GM18873 (cell line): ENCODE measurements around the gene TMEM222.

ENCODE experiments used
- ATAC-seq: cut with Tn5 transposase; IDR thresholded peaks from one replicate; pipeline ENCODE4 v1.9.1; 2021; ENCODE audit warnings: mild to moderate bottlenecking, moderate library complexity, moderate number of reproducible peaks; ENCODE audit not compliant: unreplicated experiment, low FRiP score

The TMEM222 gene

DNA sequence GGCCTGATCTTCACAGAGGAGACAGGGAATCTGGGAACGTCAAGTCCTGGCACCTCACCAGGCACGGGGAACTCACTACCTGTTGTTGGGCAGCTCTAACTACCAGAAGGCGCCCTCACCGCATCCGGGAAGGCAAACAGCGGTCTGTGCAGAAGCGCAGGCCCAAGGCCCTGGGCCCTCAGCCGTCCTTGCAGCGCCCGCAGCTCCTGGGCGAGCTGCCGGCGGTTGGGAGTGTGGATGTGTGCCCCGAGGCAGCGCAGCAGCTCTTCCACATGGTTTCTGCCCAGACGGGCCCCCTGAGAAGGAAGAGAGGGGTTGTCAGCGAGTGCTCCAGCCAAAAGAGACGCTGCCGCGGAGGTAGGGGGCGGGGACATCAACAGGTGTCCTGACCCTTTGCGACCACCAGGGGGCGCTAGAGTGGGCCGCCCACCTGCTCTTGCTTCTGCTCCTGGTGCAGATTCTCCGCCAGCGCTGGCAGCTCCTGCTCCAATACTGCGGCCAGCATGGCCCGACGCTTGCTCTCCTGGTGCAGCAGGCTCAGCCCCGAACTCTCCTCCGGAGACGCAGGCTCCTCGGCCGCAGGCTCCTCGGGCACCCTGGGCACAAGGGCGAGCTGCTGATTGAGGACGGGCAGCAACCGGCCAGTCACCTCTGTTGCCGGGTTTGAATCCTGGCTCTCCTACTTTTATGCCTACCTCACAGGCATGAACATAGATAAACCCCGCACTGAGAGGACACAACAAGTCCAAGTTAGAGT, 35.5 kb downstream of the TMEM222 start:
- ATAC-seq, result no peak

- ATAC-seq, result no peak
Measured at GRCh38 chr1:27358038-27358927, 36.3 kb downstream of the TMEM222 start.

DNA sequence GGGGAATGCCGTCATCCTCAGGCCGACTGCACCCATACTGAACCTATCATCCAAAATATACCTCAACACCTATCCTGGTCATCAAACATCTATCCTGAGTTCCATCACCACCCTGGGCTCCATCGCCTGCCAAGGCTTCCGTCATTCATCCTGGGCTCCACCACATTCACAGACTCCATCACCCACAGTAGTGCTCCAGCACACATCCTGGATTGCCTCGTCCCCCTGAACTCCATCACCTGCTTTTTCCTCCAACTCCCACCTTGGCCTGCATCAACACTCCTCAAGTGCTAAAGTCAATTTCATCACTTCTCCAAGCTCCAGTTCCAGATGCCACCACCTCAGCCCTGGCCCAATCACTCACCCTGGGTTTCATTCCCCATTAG, 37.0 kb downstream of the TMEM222 start:
- no peak for ATAC-seq

- ATAC-seq, result no peak
Measured at GRCh38 chr1:27359822-27360158, 37.8 kb downstream of the TMEM222 start.

- ATAC-seq, result no peak
Measured at GRCh38 chr1:27360159-27361043, 38.4 kb downstream of the TMEM222 start.

DNA sequence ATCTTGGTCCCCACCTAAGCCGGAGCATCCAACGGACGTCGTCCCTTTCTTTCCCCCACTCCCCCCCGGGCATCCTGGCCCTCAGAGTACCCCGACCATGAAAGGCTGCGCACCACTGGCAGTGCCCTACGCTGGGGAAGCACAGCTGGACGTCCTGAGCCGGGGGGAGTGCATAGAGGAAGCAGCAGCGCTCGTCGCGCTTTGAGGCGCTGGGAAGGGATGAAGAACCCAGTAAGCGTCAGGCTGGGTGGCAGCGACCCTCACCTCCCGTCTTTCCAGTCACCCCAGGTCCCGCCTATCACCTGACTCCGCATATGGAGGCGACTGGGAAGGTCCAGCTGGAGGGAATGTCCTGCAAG, 39.1 kb downstream of the TMEM222 start:
- ATAC-seq, result no peak

GRCh38 chr1:27361553-27361952, 39.6 kb downstream of the TMEM222 start:
- no peak for ATAC-seq

GRCh38 chr1:27363766-27364695, 42.1 kb downstream of the TMEM222 start:
- ATAC-seq, result no peak

- ATAC-seq, result no peak
Measured at GRCh38 chr1:27364696-27365371, 42.9 kb downstream of the TMEM222 start.

- no peak for ATAC-seq
Measured at GRCh38 chr1:27365372-27366112, 43.6 kb downstream of the TMEM222 start.

GRCh38 chr1:27366113-27366410, 44.1 kb downstream of the TMEM222 start:
- no peak for ATAC-seq

DNA sequence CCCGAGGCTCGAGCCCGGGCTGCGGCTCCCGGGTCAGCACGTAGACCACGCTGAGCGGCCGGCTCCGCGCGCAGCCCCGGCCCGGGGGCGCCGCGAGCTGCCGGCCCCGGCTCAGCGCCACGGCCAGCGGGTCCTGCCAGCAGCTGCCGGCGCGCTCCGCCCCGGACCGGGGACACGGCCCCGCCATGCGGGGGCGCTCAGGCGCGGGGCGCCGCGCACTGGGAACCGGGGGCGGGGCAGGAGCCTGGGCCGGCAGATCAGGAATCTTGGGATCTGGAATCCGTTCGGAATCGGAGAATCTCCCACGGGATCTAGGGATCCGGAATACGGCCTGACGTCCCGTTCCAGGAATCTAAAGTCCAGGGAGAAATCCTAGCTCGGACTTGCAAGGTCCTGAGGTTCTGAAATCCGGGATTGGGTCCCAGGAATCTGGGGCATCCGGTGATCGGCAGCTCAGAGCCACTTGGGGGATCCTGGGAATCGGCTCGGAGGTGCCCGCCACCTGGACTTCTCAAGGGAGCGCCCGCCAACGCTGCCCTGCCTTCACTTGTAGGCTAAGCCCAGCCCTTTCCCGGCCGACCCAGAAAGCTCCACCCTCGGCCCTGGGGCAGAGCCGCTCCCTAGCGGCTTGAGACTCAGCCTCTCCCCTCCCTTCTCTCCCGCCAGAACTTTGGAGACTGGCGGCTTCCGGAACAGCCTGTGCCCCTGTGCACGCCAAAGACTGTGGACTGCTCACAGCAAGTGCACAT, 44.6 kb downstream of the TMEM222 start, which contains the start of gene MAP3K6:
MAP3K6 (minus strand) TSS at position 551 of the 749 bp plus-strand sequence; CDS start at position 187, 364 bp downstream.
- ATAC-seq, result no peak

- no peak for ATAC-seq
Measured at GRCh38 chr1:27367160-27367650, 45.2 kb downstream of the TMEM222 start.

GRCh38 chr1:27368869-27369582, 47.1 kb downstream of the TMEM222 start:
- ATAC-seq, result no peak

GRCh38 chr1:27372022-27372807, 50.3 kb downstream of the TMEM222 start:
- ATAC-seq, result no peak
